ENCODE results near the gene ASPSCR1. TPM values are rescaled to one million over a fixed set of nuclear protein-coding genes. Genes with fewer than 3 reads are reported as not detected.

Gene ASPSCR1
- total RNA-seq = 26.8 and 30.4 TPM in 2 replicates

GRCh38 chr17:81977211-81977808 is at the start of gene ASPSCR1:
TSS of gene ASPSCR1 (plus strand) at chr17:81977629. CDS start at chr17:81977647, 18 bp downstream.

GRCh38 chr17:81927653-81928543 is 49.5 kb upstream of the ASPSCR1 start, which contains the start of gene MAFG:
TSS of gene MAFG (minus strand) at chr17:81927735. CDS start at chr17:81923185, 4,550 bp downstream.

GRCh38 chr17:81947189-81947588 is 30.2 kb upstream of the ASPSCR1 start, which contains the start of gene MYADML2:
TSS of gene MYADML2 (minus strand) at chr17:81947233. CDS start at chr17:81941741, 5,492 bp downstream.

DNA sequence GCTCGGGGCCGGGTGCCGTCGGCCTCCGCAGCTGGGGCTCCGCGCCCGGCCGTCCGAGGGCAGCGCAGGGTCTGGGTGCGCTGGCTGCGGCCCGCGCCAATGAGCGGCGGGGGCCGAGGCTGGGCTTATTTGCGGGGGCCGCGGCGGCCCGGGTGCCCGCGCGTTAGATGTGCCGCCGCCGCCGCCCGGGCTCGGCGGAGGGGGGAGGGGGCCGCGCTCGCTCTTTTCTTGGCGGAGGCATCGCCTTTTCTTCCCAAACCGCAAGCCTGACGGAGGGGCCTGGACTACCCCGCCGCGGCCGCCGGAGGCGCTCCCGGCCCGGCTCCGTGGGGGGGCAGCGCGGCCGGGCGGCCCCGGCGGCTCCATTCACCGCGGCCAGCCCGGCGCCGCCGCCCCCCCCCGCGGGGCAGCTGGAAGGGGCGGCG is 16.3 kb upstream of the ASPSCR1 start, which contains the start of gene NOTUM:
NOTUM (minus strand) TSS at position 101 of the 425 bp plus-strand sequence. CDS start 278 bp downstream, outside the sequence.

DNA sequence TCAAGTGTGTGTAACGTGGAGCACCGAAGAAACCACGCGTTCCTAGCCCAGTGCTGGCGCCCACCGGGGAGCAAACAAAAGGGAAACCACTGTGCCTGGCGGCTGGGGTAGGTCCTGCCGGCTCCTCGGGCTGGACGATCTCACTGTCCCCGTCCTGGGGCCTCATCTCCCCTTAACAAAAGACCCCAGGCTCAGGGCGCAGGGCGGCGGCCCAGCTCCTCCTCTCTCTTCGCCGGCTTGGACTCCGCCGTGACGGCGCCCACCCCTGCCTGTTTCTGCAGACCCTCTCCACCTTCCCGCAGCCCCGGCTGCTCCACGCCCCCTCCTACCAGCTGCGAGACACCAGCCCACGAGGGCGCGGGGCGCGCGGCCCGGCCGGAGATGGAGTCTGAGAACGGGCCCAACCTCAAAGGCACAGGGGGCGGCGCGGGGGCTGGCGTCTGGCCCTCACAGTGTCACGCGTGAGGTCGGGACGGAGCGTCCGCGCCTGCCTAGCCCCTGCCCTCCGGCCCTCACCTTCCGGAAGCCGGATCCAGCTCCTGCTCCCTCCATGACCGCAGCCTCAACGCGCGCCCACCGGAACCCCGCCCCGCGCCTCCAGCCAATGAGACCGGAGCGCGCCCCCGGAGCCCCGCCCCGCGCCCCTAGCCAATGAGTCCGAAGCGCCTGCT is 45.0 kb downstream of the ASPSCR1 start, which contains the start of gene CENPX:
CENPX (minus strand) TSS at position 569 of the 671 bp plus-strand sequence; CDS start at position 552, 17 bp downstream.

DNA sequence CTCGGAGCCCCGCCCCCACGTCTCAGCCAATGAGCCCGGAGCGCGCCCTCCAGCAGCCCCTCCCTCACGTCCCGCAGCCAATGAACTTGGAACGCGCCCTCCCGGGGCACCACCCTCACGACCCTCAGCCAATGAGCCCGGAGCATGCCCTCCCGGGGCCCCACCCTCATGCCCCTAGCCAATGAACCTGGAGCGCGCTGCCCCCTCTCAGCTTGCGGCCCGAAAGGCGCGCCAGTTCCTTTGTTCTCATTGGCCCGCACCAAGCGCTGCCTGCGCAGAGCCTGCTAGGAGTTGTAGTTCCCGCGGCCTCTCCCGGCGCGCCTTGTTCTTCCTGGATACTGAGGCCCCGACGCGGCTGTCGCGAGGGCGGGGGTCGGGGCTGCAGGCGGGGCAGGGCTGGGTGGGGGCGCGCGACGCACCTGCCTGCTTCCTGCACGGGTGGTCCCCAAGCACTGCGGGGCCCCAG is 45.6 kb downstream of the ASPSCR1 start, which contains the start of gene LRRC45:
LRRC45 (plus strand) TSS at position 325 of the 466 bp plus-strand sequence. CDS start 339 bp downstream, outside the sequence.

GRCh38 chr17:82031303-82031884 is 54.0 kb downstream of the ASPSCR1 start, which contains the start of gene RAC3:
TSS of gene RAC3 (plus strand) at chr17:82031678. CDS start at chr17:82031762, 84 bp downstream.

GRCh38 chr17:82037092-82037888 is 59.9 kb downstream of the ASPSCR1 start, which contains the start of gene DCXR:
TSS of gene DCXR (minus strand) at chr17:82037697. CDS start at chr17:82037682, 15 bp downstream.

GRCh38 chr17:82051776-82052637 is 74.6 kb downstream of the ASPSCR1 start, which contains the start of the genes GPS1 and RFNG:
TSS of gene GPS1 (plus strand) at chr17:82051898. CDS start at chr17:82051932, 34 bp downstream.
TSS of gene RFNG (minus strand) at chr17:82051811. CDS start at chr17:82051766, 45 bp downstream.

GRCh38 chr17:82065638-82066303 is 88.3 kb downstream of the ASPSCR1 start, which contains the start of gene DUS1L:
TSS of gene DUS1L (minus strand) at chr17:82065804. CDS start at chr17:82065059, 745 bp downstream.

Other genes starting within 250 kb of the ASPSCR1 start
- gene GCGR, start 173.5 kb upstream of the ASPSCR1 start, total RNA-seq = not detected in 2 replicates
- gene MCRIP1, start 144.3 kb upstream of the ASPSCR1 start, total RNA-seq = 85.0 and 126 TPM in 2 replicates
- gene PPP1R27, start 142.6 kb upstream of the ASPSCR1 start, total RNA-seq = not detected in 2 replicates
- gene P4HB, start 117.1 kb upstream of the ASPSCR1 start, total RNA-seq = 1,482 and 2,745 TPM in 2 replicates
- 159 and 234 TPM in 2 replicates for gene ARHGDIA, start 106.3 kb upstream of the ASPSCR1 start, total RNA-seq
- gene ALYREF, start 86.0 kb upstream of the ASPSCR1 start, total RNA-seq = 129 and 334 TPM in 2 replicates
- 228 and 235 TPM in 2 replicates for gene ANAPC11, start 85.9 kb upstream of the ASPSCR1 start, total RNA-seq
- 0.22 and 0.25 TPM in 2 replicates for gene NPB, start 75.4 kb upstream of the ASPSCR1 start, total RNA-seq
- 108 TPM in 2 replicates for gene PCYT2, start 66.2 kb upstream of the ASPSCR1 start, total RNA-seq
- 32.2 and 36.1 TPM in 2 replicates for gene SIRT7, start 59.5 kb upstream of the ASPSCR1 start, total RNA-seq
- 25.9 and 39.5 TPM in 2 replicates for gene MAFG, start 49.9 kb upstream of the ASPSCR1 start, total RNA-seq
- 92.4 and 182 TPM in 2 replicates for gene PYCR1, start 40.3 kb upstream of the ASPSCR1 start, total RNA-seq
- gene MYADML2, start 30.4 kb upstream of the ASPSCR1 start, total RNA-seq = 0.12 TPM in 1 of 2 replicates, not detected in the other
- gene NOTUM, start 16.4 kb upstream of the ASPSCR1 start, total RNA-seq = under 0.01 TPM in 2 replicates
- 22.2 and 55.8 TPM in 2 replicates for gene CENPX, start 45.2 kb downstream of the ASPSCR1 start, total RNA-seq
- gene LRRC45, start 45.7 kb downstream of the ASPSCR1 start, total RNA-seq = 18.6 and 28.7 TPM in 2 replicates
- 7.4 and 9.0 TPM in 2 replicates for gene RAC3, start 54.0 kb downstream of the ASPSCR1 start, total RNA-seq
- 47.3 and 55.2 TPM in 2 replicates for gene DCXR, start 60.1 kb downstream of the ASPSCR1 start, total RNA-seq
- gene RFNG, start 74.2 kb downstream of the ASPSCR1 start, total RNA-seq = 28.7 and 50.9 TPM in 2 replicates
- 99.2 and 137 TPM in 2 replicates for gene GPS1, start 74.3 kb downstream of the ASPSCR1 start, total RNA-seq
- gene DUS1L, start 88.2 kb downstream of the ASPSCR1 start, total RNA-seq = 70.9 and 85.4 TPM in 2 replicates
- 234 and 261 TPM in 2 replicates for gene FASN, start 120.6 kb downstream of the ASPSCR1 start, total RNA-seq
- 21.7 and 22.1 TPM in 2 replicates for gene CCDC57, start 235.2 kb downstream of the ASPSCR1 start, total RNA-seq

Data from uterine smooth muscle cell (primary cell).